Hair follicle dermal papilla cell (primary cell): ENCODE results near the gene CNMD. TPM values are rescaled to one million over a fixed set of nuclear protein-coding genes. Genes with fewer than 3 reads are reported as not detected.

Experiments used
- total RNA-seq: library from RNA; depleted of rRNA; stranded (reverse); fragments of >200 nt; gene quantifications from 2 replicates; pipeline ENCODE4 v1.2.3, GENCODE V29; 2012

The CNMD gene
- not detected in 2 replicates for total RNA-seq

DNA sequence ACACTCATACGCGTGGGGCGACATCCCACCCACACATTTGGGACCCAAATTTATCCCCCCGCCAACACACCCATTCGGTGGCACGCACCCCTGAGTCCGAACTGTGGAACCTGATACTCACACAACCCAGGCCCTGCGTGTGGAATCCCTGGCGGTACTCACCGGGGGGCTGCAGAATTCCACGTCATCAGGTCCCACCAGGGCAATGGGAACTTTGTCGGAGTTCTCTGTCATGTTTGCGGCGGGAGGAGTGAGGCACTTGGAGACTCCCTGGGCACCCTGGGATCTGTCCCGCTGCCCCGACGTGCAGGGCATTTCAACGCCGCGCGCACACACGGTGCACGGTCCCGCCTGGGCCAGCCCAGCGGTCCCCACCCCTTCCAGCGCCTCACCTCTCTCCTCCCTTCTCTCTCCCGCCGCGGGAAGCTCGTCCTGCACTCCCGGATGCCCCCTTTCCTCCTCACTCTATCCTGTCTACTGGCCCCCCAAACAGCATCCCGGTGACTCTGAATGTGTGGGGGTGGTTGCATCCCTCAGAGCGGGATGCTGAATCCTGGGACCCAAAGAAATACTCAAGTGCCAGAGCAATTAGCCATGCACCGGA lies at the start of gene CNMD:
CNMD (minus strand) TSS at position 353 of the 604 bp plus-strand sequence; CDS start at position 234, 119 bp downstream.

Other genes with a start within 250 kb of the CNMD start
- 2.2 and 2.4 TPM in 2 replicates for gene HNRNPA1L2, start 97.4 kb downstream of the CNMD start, total RNA-seq
- 32.8 and 37.9 TPM in 2 replicates for gene SUGT1, start 87.0 kb downstream of the CNMD start, total RNA-seq
- not detected in 2 replicates for gene PCDH8, start 108.8 kb upstream of the CNMD start, total RNA-seq